Measurements from ENCODE around the gene LYZL4.

DNA sequence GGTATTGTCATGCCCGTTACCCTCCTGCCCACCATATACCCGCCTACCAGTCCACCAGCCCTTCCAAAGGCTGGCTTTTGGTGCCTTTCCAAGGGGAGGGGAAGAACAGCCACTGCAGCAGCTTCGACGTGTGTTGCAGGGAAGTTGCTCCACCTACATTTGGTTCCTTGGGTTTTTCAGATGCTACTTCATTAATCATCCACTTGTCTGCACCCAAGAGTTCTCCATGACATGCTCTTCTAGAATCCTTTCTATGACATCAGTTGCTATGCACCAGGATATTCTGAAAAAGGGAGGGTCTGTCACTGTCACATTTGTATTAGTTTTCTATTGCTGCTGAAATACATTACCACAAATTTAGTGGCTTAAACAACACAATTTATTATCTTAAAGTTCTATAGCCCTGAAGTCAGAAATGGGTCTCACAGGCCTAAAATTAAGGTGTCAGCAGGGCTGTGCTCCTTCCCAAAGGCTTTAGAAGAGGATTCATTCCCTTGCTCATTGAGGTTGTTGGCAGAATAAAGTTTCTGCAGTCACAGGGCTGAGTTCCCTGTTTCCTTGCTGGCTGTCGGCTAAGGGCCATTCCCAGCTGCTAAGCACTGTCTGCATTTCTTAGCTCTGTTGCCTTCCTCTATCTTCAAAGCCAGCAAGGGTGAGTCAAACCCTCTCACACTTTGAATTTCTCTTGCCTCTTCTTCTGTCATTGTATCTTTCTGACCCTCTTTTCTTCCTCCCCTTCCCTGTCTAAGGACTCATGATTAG lies at the start of gene LYZL4:
- TF ChIP-seq, protein P1, sequence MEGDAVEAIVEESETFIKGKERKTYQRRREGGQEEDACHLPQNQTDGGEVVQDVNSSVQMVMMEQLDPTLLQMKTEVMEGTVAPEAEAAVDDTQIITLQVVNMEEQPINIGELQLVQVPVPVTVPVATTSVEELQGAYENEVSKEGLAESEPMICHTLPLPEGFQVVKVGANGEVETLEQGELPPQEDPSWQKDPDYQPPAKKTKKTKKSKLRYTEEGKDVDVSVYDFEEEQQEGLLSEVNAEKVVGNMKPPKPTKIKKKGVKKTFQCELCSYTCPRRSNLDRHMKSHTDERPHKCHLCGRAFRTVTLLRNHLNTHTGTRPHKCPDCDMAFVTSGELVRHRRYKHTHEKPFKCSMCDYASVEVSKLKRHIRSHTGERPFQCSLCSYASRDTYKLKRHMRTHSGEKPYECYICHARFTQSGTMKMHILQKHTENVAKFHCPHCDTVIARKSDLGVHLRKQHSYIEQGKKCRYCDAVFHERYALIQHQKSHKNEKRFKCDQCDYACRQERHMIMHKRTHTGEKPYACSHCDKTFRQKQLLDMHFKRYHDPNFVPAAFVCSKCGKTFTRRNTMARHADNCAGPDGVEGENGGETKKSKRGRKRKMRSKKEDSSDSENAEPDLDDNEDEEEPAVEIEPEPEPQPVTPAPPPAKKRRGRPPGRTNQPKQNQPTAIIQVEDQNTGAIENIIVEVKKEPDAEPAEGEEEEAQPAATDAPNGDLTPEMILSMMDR (IDR thresholded peaks at IDR 0.05) = no peak
- no peak for TF ChIP-seq POLR2A (IDR thresholded peaks at IDR 0.05)
